Measurements from ENCODE around the gene METRNL. TPM values are rescaled to one million over a fixed set of nuclear protein-coding genes. Genes with fewer than 3 reads are reported as not detected.
"Not testable (repeated sequence)": the region's sequence is repeated elsewhere in the genome, so short reads cannot be mapped to it uniquely, and the experiment has no call there.

METRNL gene
- total RNA-seq, 1 donor from 2014 or later = 63.8 TPM

DNA sequence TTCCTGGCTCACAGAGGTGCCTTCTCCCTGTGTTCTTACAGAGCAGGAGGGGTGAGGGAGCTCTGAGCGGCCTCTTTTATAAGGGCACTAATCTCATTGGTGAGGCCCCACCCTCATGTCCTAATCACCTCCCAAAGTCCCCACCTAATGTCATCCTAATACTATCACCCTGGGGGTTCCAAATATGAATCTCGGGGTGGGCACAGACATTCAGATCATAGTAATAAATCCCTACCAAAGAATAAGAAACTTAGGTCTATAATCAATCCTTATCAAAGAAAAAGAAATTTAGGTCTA is 32.3 kb upstream of the METRNL start:
- DNase-seq (ENCODE audit: low spot score) = no peak
- Mint-ChIP-seq H3K27me3 (ENCODE audit: low read depth) (no peaks in the 10 kb centered on the region), H3K27ac (ENCODE audit: unreplicated experiment) (no peak overlapping the region), H3K4me1 (ENCODE audit: low read depth) (peaks cover 11% of the 10 kb centered on the region), H3K36me3 (ENCODE audit: low read depth) (peaks cover 28% of the 10 kb centered on the region), H3K4me3 (ENCODE audit: unreplicated experiment) (no peak overlapping the region), H3K9me3 (ENCODE audit: low read depth) (peaks cover 22% of the 10 kb centered on the region)
- TF ChIP-seq, protein P1, sequence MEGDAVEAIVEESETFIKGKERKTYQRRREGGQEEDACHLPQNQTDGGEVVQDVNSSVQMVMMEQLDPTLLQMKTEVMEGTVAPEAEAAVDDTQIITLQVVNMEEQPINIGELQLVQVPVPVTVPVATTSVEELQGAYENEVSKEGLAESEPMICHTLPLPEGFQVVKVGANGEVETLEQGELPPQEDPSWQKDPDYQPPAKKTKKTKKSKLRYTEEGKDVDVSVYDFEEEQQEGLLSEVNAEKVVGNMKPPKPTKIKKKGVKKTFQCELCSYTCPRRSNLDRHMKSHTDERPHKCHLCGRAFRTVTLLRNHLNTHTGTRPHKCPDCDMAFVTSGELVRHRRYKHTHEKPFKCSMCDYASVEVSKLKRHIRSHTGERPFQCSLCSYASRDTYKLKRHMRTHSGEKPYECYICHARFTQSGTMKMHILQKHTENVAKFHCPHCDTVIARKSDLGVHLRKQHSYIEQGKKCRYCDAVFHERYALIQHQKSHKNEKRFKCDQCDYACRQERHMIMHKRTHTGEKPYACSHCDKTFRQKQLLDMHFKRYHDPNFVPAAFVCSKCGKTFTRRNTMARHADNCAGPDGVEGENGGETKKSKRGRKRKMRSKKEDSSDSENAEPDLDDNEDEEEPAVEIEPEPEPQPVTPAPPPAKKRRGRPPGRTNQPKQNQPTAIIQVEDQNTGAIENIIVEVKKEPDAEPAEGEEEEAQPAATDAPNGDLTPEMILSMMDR (IDR thresholded peaks at IDR 0.05) = no peak

DNA sequence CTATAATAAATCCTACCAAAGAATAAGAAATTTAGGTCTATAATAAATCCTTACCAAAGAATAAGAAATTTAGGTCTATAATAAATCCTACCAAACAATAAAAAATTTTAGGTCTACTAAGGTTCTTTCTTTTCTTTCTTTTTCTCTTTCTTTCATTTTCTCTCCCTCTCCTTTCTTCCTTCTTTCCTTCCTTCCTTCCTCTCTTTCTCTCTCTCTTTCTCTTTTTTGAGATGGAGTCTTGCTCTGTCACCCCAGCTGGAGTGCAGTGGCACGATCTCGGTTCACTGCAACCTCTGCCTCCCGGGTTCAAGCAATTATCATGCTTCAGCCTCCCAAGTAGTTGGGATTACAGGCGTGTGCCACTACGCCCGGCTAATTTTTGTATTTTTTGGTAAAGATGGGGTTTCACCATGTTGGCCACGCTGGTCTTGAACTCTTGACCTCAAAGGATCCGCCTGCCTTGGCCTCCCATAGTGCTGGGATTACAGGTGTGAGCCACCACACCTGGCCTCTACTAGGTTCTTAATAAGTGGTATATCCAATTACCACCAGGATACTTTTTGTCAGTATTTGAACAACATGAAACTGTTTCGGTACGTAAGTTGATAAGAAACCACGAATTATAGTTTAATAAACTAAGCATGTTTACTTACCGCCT is 31.5 kb upstream of the METRNL start:
- Mint-ChIP-seq H3K36me3 (ENCODE audit: low read depth) (peaks cover 21% of the 10 kb centered on the region), H3K9me3 (ENCODE audit: low read depth) (peaks cover 14% of the 10 kb centered on the region), H3K4me1 (ENCODE audit: low read depth) (peaks cover 11% of the 10 kb centered on the region), H3K27ac (ENCODE audit: unreplicated experiment) (peak overlapping the region; percentile 79)
- DNase-seq (ENCODE audit: low spot score); H3K4me3 Mint-ChIP-seq (ENCODE audit: unreplicated experiment); H3K27me3 Mint-ChIP-seq (ENCODE audit: low read depth): not testable (repeated sequence)

DNA sequence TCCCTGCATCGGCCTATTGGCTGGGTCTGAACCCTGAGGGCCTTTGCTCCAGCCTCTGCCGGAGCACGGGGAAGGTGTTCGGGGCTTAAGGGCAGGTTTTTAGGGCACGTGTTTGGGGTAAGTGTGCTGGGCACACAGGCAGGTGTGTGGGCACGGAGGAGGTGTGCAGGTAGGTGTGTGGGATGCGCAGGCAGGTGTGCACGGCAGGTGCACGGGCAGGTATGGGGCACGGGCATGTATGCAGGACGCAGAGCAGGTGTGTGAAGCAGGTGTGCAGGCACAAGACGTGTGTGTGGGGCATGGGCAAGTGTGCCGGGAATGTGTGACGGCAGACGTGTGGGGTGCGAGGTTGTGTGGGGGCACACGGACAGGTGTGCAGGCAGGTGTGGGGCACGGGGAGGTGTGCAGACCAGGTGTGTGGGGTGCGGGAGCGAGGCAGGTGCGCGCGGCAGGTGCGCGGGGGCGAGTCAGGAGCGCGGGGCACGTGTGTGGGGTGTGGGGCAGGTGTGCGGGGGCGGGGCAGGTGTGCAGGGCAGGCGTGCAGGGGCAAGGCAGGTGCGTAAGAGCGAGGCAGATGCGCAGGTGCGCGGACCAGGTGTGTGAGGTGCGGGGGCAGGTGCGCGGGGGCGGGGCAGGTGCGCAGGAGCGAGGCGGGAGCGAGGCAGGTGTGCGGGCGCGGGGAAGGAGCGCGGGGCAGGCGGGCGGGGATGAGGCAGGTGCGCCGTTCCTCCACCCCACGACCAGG is 28.6 kb upstream of the METRNL start:
- DNase-seq (ENCODE audit: low spot score) = no peak
- Mint-ChIP-seq H3K36me3 (ENCODE audit: low read depth) (peaks cover 6% of the 10 kb centered on the region), H3K4me3 (ENCODE audit: unreplicated experiment) (peak overlapping the region; percentile 80), H3K27me3 (ENCODE audit: low read depth) (no peaks in the 10 kb centered on the region), H3K27ac (ENCODE audit: unreplicated experiment) (peak overlapping the region; percentile 69), H3K4me1 (ENCODE audit: low read depth) (peaks cover 14% of the 10 kb centered on the region), H3K9me3 (ENCODE audit: low read depth) (peaks cover 3% of the 10 kb centered on the region)
- TF ChIP-seq, protein P1 (IDR thresholded peaks at IDR 0.05) = no peak

DNA sequence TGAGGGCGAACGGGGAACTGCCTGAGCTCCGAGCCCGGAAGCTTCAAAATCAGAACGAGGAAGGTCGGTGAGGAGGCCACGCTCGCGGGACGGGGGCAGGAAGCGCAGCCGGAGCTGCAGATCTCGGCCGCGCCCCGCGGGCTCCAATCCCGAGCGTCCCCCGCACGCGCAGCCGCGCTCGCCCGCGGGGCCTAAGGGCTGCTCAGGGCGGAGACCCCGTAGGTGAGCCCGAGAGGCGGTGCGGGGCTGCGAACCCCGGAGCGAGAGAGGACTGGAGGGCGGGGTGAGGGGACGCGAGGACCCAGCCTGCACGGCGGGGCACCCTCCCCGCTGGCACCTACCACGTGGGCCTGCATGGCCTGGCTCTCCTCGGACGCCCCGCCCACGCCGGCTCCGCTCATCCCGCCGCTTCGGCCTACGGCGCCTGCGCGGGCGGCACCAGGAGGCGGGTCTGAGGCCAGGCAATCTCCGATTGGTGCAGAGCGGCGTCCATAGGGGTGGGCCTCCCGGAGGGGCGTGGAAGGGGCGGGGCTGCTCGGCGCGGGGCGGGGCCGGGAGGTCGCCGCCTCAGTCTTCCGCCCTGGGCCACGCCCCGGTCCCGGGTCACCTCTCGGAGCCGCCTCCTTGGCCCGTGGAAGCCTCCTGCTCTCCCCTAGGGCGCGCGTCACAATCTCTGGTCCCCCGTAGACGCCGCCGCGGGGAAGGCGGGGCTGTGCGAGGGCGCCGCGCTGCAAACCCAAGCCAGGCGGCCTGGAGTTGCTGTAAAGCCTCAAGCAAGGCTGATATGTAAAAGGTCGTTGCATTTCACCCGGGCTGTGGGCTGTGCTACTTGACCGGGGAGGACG is 27.8 kb upstream of the METRNL start:
- TF ChIP-seq, protein P1 (IDR thresholded peaks at IDR 0.05) = peak; percentile 17

DNA sequence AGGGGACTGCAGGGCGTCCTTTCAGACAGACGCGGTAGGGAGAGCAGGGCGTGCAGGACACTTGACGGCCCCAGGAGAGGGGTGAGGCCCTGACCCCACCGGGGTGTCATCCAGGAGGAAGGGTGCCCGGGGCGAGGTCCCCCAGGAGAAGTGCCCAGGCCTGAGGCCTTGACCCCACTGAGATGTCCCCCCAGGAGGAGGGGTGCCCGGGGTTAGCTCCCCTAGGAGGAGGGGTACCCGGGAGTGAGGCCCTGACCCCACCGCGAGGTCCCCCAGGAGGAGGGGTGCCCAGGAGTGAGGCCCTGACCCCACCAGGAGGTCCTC is 27.2 kb upstream of the METRNL start:
- Mint-ChIP-seq H3K4me3 (ENCODE audit: unreplicated experiment) (peak overlapping the region; percentile 72), H3K4me1 (ENCODE audit: low read depth) (peaks cover 20% of the 10 kb centered on the region), H3K27ac (ENCODE audit: unreplicated experiment) (no peak overlapping the region), H3K9me3 (ENCODE audit: low read depth) (no peaks in the 10 kb centered on the region), H3K27me3 (ENCODE audit: low read depth) (no peaks in the 10 kb centered on the region), H3K36me3 (ENCODE audit: low read depth) (peaks cover 2% of the 10 kb centered on the region)
- no peak for DNase-seq (ENCODE audit: low spot score)
- TF ChIP-seq, protein P1 (IDR thresholded peaks at IDR 0.05) = no peak

More for the DNA sequence above, 27.8 kb upstream of the METRNL start:
- peak overlapping the region; percentile 80 for H3K4me3 Mint-ChIP-seq (ENCODE audit: unreplicated experiment)
- H3K27me3 Mint-ChIP-seq (ENCODE audit: low read depth) = no peaks in the 10 kb centered on the region
- peaks cover 4% of the 10 kb centered on the region for H3K36me3 Mint-ChIP-seq (ENCODE audit: low read depth)
- H3K27ac Mint-ChIP-seq (ENCODE audit: unreplicated experiment) = peak overlapping the region; percentile 75
- peak; percentile 98 for DNase-seq (ENCODE audit: low spot score)
- H3K4me1 Mint-ChIP-seq (ENCODE audit: low read depth) = peaks cover 20% of the 10 kb centered on the region
- H3K9me3 Mint-ChIP-seq (ENCODE audit: low read depth) = peaks cover 2% of the 10 kb centered on the region

All from chondrocyte (in vitro differentiated cells).